DND-41 (cell line): ENCODE data around the gene GAR1.

ENCODE experiments used
- ATAC-seq: fragments of 200-7000 bp; cut with Tn5 transposase; 3 replicates; pipeline ENCODE4 v1.9.1; 2021; ENCODE audit warnings: low read depth; ENCODE audit not compliant: insufficient read depth
- DNase-seq: peaks from one replicate; pipeline ENCODE4 v3.0.0-alpha.2; 2020
- H2AFZ ChIP-seq: 2 replicates; pipeline ENCODE4 v1.6.0; 2012; ENCODE audit warnings: low read depth, low read length
- H3K27ac ChIP-seq: 2 replicates; pipeline ENCODE4 v1.5.1; 2012; ENCODE audit warnings: low read length, inconsistent platforms
- H3K27me3 ChIP-seq: fragments of 200-600 bp; sonication (generic); 2 replicates; pipeline ENCODE4 v1.6.0; 2012; ENCODE audit warnings: low read length, mild to moderate bottlenecking, inconsistent platforms; ENCODE audit not compliant: insufficient read depth, poor library complexity
- H3K36me3 ChIP-seq: 2 replicates; pipeline ENCODE4 v1.5.1; 2012; ENCODE audit warnings: low read length, inconsistent platforms; ENCODE audit not compliant: insufficient read depth
- H3K4me1 ChIP-seq: 2 replicates; pipeline ENCODE4 v1.5.1; 2012; ENCODE audit warnings: mild to moderate bottlenecking, low read length; ENCODE audit not compliant: insufficient read depth
- H3K4me2 ChIP-seq: 2 replicates; pipeline ENCODE4 v1.6.0; 2012; ENCODE audit warnings: mild to moderate bottlenecking, moderate library complexity, low read length, inconsistent platforms; ENCODE audit not compliant: insufficient read depth
- H3K4me3 ChIP-seq, 2 experiments: fragments of 200-600 bp in 1 of 2; shearing (Covaris generic) in 1 of 2; 2 replicates each; pipeline ENCODE4 v1.5.1; 2012 to 2016; ENCODE audit warnings: inconsistent platforms in 2 of 2, low read length in 2 of 2, mild to moderate bottlenecking in 2 of 2, low read depth in 1 of 2, moderate library complexity in 1 of 2
- H3K79me2 ChIP-seq: 2 replicates; pipeline ENCODE4 v1.6.0; 2012; ENCODE audit warnings: low read length, inconsistent platforms; ENCODE audit not compliant: insufficient read depth
- H3K9ac ChIP-seq: 2 replicates; pipeline ENCODE4 v1.6.0; 2012; ENCODE audit warnings: low read depth, mild to moderate bottlenecking, inconsistent platforms, low read length, moderate library complexity
- H3K9me3 ChIP-seq: 2 replicates; pipeline ENCODE4 v1.5.1; 2012; ENCODE audit warnings: low read length, moderate library complexity, mild to moderate bottlenecking, inconsistent platforms; ENCODE audit not compliant: insufficient read depth, severe bottlenecking
- H4K20me1 ChIP-seq: 2 replicates; pipeline ENCODE4 v1.6.0; 2012; ENCODE audit warnings: low read length; ENCODE audit not compliant: insufficient read depth
- EZH2 ChIP-seq: IDR thresholded peaks from 3 replicates; pipeline ENCODE4 v1.6.1; 2012; ENCODE audit warnings: borderline replicate concordance, low read depth, mild to moderate bottlenecking, moderate library complexity, low read length, inconsistent platforms; ENCODE audit not compliant: severe bottlenecking
- TF ChIP-seq, protein P1 (sequence below): IDR thresholded peaks from 2 replicates; pipeline ENCODE4 v1.5.1; 2012; ENCODE audit warnings: borderline replicate concordance, low read length, moderate library complexity, mild to moderate bottlenecking; ENCODE audit not compliant: poor library complexity, severe bottlenecking; ENCODE audit errors: extremely low read depth

The GAR1 gene

DNA sequence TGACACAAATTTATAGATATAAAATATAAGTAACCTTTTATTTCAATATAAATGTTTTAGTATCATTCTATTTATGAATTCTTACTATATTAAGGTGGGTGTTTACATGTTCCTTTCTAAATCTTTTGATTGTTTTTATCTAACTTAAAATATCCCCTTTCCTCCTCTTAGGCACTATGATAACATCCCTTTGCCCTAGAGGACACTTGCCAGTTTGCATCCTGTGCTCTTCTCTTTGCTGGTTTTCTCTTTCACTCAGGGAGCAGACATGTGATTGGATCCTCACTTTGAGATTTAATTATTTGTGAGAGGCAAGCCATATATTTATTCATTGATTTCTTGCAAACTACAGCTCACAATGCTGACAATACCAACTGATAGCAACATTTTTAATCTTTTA, 48.6 kb downstream of the GAR1 start:
- ATAC-seq (no peak), DNase-seq (no peak)
- Histone ChIP-seq H3K4me1 (no peaks in the 10 kb centered on the region), H2AFZ (no peak overlapping the region), H3K9me3 (peaks cover 10% of the 10 kb centered on the region), H3K79me2 (no peaks in the 10 kb centered on the region), H3K27me3 (no peaks in the 10 kb centered on the region), H3K4me2 (no peak overlapping the region), H3K36me3 (no peaks in the 10 kb centered on the region), H4K20me1 (no peaks in the 10 kb centered on the region), H3K9ac (no peak overlapping the region), H3K4me3 (no peak overlapping the region), H3K27ac (no peak overlapping the region)
- TF ChIP-seq EZH2, result no peak
- TF ChIP-seq, protein P1, sequence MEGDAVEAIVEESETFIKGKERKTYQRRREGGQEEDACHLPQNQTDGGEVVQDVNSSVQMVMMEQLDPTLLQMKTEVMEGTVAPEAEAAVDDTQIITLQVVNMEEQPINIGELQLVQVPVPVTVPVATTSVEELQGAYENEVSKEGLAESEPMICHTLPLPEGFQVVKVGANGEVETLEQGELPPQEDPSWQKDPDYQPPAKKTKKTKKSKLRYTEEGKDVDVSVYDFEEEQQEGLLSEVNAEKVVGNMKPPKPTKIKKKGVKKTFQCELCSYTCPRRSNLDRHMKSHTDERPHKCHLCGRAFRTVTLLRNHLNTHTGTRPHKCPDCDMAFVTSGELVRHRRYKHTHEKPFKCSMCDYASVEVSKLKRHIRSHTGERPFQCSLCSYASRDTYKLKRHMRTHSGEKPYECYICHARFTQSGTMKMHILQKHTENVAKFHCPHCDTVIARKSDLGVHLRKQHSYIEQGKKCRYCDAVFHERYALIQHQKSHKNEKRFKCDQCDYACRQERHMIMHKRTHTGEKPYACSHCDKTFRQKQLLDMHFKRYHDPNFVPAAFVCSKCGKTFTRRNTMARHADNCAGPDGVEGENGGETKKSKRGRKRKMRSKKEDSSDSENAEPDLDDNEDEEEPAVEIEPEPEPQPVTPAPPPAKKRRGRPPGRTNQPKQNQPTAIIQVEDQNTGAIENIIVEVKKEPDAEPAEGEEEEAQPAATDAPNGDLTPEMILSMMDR, result no peak

DNA sequence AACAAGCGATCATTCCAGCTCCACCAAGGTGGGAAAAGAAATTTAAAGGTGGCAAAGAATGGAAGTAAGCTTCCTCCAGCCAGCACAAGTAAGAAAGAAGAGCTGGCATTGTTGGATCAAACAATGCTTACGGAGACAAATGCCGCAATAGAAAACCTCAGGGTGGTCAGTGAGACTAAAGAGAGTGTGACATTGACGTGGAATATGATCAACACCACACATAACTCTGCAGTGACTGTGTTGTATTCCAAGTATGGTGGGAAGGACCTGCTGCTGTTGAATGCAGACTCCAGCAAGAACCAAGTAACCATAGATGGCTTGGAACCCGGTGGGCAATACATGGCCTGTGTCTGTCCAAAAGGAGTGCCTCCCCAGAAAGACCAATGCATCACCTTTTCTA, 54.5 kb downstream of the GAR1 start:
- no peaks in the 10 kb centered on the region for H3K27me3 ChIP-seq
- no peak for ATAC-seq
- H4K20me1 ChIP-seq, result no peaks in the 10 kb centered on the region
- DNase-seq, result no peak
- no peaks in the 10 kb centered on the region for H3K79me2 ChIP-seq
- no peak overlapping the region for H3K9ac ChIP-seq
- H3K36me3 ChIP-seq, result no peaks in the 10 kb centered on the region
- H3K4me3 ChIP-seq, result no peak overlapping the region
- H3K4me1 ChIP-seq, result no peaks in the 10 kb centered on the region
- no peak overlapping the region for H2AFZ ChIP-seq
- H3K4me2 ChIP-seq, result no peak overlapping the region
- H3K9me3 ChIP-seq, result no peaks in the 10 kb centered on the region
- TF ChIP-seq, protein P1, result no peak
- H3K27ac ChIP-seq, result no peak overlapping the region

DNA sequence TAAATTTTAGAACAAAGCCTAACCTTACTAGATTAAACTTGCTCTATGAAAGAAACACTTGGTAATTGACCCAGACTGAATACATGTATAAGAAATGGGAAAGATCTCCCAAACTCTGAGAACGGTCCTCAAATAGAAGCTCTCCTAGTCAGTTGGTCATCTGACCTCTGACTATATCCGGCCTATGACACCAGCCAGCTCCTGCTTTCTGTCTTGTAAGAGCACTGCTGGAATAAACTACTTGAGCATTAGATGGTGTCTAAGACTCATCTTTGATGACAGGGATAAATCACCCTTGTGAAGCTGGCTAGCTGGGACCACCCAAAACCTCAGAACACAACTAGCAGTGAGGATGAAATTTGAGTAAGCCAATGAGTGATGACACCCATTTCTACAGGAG, 56.5 kb downstream of the GAR1 start:
- Histone ChIP-seq H3K27ac (no peak overlapping the region), H4K20me1 (no peaks in the 10 kb centered on the region), H3K4me3 (no peak overlapping the region), H3K9me3 (no peaks in the 10 kb centered on the region), H3K36me3 (no peaks in the 10 kb centered on the region), H3K4me2 (no peak overlapping the region), H3K27me3 (no peaks in the 10 kb centered on the region), H3K4me1 (no peaks in the 10 kb centered on the region), H3K79me2 (no peaks in the 10 kb centered on the region), H2AFZ (no peak overlapping the region), H3K9ac (no peak overlapping the region)
- DNase-seq (no peak), ATAC-seq (no peak)
- TF ChIP-seq EZH2, result no peak
- TF ChIP-seq, protein P1, result no peak
